ENCODE measurements around the gene PDE10A.

Gene PDE10A

DNA sequence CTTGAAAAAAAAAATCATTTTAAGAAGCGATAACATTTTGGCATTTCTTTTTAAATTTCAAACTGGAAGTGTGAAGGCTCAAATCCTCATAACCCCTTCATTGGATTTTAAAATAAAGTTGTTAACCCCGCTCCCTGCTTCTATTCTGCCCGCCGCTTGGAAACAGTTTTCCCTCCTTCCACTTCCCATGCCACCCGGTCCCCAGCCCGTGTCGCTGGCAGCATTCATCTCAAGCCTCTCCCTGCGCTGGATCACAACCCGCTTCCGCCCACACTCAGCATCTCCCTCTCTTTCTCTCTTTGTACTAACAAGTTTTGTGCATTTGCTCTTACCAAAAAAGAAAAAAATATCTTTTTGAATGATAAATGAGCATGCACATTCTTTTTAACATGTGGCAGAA, 15.4 kb upstream of the PDE10A start:
- no peak for DNase-seq (ENCODE audit: low spot score)

DNA sequence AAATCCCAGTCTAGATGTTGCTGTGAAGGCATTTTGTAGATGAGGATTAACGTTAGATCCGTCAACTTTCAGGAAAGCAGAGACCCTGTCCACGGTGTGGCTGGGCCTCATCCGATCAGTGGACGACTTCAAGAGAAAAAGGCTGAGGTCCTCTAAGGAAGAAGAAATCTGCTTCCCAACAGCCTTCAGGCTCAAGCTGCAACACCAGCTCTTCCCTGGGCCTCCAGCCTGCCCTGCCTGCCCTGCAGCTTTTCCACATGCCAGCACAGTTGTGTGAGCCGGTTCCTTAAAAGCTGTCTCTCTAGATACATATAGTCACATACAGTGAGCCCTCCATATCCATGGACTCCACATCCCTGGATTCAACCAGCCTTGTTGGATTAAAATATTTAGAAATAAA, 14.1 kb upstream of the PDE10A start:
- no peak for DNase-seq (ENCODE audit: low spot score)

DNA sequence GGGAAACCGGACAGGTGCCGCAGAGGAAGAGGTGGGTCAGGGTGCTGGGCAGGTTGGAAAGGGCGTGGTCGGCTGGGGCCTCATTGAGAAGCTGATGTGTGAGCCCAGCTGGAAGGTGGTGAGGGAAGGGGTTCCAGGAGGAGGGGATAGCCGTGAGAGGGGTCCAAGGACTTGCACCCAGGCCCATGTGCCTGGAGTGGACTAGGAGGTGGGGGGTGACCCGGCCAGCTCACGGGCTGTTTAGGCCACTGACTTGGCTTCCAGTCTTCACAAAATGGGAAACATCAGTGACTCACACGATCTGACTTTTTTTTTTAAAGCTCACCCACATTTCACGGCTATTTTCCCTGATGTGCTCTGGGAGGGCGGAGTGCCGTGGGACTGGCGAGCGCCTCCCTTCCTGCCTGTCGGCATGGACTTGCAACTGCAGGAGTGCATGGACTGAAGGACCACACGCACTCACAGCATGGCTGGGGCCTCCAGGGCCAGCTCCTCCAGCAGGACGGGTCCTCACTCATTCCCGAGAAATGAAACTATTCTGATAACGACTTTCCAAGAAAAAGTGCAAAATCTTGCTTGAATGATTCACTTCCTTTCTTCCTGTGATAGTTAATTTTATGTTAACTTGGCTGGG, 13.5 kb upstream of the PDE10A start:
- DNase-seq (ENCODE audit: low spot score), result no peak

DNA sequence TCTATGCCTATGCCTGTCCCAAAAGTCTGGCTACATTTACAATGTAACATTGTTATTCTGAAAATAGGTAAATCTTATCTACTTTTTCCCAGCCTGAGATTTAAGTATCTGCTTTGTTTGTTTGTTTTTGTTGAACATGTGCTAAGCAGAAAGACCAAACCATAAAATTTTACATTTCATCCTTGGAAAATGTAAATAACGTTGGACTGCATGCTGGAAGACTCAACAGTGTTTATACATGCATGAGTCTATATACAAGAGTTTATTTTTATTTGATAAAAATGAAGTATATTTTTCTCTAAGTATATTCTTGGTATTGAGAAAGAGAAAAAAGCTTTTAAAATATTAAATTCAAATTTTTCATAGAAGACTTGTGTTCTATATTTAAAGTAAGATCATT, 12.1 kb upstream of the PDE10A start:
- no peak for DNase-seq (ENCODE audit: low spot score)

DNA sequence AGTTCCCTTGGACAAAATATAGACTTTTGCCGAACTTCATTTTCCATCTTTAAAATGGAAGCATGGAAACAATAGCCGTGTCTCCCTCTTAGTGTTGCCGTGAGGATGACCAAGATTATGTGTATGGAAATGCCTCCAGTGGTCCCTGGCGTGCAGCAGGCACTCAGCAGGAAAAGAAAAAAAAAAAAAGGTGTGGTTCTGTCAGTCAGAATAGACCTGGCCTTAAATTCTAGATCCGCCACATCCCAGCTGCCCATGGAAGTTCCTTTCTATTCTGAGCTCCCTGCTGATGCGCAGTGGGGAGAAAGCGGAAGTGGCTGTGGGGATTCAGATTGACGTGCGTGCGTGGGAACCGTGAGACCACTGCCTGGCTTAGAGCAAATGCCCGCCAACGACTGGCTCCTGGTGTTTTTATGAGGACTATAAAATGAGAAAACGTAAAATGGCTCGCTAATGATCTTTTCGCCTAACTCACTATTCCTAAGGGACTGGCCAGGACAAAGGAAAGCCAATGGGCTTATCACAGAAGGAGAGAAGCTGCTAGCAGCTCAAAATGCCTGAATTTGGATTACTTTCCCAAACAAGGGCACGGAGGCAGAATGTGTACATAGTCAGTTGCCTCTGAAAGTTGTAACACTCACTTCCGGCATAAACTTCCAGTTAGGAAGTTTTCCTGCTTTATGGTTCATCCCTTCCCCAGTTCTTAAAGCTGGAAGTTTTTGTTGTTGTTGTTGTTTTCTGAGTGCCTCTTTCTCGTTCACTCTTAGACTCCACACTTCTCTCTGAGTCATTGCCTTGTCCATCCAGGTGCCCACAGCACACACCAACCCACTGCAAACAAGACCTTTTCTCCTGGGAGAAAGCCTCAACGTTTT, 11.4 kb upstream of the PDE10A start:
- DNase-seq (ENCODE audit: low spot score), result peak; percentile 40

DNA sequence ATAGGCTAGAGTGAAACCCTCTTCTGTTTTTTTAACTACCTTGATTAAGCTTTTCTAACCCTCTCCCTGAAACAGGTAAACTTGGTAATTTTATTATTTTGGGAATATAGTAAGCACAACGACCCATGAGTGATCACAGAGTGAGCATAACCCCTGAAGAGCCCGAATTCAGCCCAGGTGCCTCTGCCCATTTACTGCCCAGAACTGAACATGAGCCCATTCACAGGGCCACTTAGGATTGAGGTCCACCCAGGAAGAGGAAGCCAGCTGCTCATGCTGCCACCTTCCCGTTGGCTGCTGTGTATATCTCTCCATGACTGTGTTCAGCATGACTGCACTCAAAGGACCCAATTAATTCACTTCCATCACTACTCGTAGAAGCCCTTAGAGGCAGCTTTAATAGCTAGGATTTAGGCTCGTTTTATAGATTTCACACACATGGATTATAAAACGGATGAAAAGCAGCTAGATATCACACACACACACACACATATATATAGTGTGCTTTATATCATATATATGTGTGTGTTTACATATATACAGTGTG, 8.3 kb upstream of the PDE10A start:
- no peak for DNase-seq (ENCODE audit: low spot score)

DNA sequence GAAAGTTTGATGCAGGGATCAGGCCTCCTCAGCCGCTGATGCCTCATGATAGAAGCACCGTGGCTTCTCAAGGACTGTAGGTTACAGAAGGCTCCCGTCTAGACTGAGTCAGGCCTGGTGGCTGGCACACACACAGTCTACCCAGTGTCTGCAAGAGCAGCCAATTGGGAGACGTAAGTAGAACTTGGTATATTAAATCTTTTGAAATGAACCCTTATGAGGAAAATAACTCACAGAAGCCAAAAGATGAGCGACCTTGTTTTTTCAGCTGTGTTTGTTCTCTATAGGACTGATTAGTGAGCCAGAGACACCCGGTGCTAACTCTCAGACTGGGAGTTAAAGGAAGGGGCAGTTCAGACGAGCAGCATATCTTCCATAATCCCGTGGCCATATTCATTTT, 5.9 kb upstream of the PDE10A start:
- no peak for DNase-seq (ENCODE audit: low spot score)

DNA sequence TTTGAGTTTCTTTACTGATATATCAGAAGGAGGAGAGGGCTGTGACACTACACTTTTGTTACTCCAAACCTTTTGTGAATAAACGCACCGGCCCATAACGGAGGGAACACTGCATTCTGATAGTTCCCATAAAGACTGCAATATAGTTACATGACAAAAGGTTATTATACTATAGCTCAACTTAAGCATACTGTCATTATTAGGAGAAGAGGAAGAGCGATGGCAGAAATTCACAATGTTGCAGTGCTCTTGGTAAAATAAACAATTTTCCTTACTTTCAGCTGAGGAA, 2.3 kb upstream of the PDE10A start:
- no peak for DNase-seq (ENCODE audit: low spot score)

DNA sequence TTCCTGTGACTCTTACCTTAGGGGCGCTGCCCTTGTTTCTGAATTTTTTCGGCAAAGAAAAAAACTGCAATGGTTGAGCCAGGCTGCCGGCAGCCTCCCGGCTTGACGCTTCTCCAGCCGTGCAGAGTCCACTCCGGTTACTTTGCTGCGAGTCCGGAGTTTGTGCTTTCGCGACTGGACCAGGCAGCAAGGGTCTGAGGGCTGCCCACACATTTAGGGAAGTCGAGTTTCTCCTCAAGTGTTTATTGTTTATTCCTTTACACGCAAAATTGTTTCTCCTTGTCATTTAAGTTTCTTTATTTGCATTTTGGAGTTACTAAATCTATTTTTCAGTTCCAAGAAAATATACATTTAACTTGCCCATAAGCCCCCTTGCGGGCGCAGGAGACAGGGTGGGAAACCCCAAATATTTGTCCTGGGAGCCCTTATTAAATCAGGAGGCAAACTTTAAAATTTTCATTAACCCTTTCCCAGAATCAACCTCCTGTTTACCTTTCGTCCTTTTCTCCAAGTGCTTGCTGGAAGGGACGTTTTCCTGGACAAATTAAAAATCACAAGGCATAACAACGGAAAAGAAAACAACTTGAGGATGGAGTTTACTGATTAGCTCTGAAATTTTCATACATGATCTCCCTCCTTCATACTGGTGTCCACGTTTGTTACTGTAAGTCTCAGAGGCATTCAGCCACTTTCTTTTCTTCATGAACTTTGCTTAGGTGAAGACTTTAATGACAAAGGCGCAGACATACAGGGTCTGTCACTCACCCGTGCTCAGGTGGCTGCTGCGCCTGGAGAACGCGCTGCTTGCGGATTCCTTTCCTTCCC, 1.7 kb upstream of the PDE10A start:
- DNase-seq (ENCODE audit: low spot score), result no peak

DNA sequence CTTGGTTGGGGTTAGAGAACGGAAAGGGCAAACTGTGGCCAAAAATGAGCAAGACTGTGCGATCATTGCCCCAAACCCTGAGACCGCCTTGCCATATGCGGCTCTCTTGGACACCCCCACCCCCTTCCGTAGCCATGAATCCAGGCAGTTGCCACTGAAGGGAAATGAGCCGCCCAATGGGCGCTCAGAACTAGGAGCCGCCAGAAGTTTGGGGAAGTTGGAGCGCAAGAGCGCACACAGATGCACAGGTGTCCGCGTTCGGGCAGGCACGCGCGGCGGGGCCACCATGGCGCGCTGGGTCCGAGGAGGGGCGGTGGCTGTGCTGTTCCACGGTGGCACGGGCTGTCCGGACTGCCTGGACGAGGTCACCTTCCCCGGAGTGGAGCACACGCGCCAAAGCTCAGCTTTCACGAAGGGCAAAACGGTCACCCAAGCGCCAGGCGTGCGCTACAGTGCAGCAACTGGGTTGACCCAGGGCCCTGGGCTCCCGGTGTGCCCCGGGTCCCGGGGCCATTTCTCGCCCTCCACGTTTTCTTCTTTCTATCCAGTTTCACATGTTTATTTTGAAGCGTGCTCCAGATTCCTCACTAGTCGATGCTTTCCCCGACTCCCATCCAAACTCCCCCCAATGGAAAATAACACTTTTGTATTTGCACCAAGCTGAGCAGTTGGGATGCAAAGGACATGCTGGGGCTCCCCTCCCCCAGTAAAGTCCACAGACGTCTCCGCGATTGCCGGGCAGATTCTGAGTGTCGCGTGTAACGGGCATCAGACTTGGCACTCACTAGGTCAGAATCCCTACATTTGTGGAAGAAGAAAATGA, 906 bp upstream of the PDE10A start:
- DNase-seq (ENCODE audit: low spot score), result peak; percentile 66

DNA sequence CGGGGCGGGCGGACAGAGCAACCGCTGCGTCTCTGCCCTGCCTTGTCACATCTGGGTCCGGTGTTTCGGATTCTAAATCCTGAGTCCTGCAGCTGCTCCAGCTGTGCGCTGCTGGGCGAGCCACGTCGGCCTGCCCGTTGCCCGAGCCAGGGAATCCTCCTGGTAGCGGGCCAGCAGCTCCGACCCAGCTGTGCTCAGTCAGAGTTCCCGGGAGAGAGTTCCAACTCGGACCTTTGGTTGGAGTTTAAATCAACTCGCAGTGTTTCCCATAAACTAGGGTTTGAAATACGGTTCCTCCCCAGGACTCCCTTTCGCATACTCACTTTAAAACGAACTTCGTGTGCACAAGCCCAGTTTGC, 315 bp upstream of the PDE10A start:
- DNase-seq (ENCODE audit: low spot score), result peak; percentile 76

DNA sequence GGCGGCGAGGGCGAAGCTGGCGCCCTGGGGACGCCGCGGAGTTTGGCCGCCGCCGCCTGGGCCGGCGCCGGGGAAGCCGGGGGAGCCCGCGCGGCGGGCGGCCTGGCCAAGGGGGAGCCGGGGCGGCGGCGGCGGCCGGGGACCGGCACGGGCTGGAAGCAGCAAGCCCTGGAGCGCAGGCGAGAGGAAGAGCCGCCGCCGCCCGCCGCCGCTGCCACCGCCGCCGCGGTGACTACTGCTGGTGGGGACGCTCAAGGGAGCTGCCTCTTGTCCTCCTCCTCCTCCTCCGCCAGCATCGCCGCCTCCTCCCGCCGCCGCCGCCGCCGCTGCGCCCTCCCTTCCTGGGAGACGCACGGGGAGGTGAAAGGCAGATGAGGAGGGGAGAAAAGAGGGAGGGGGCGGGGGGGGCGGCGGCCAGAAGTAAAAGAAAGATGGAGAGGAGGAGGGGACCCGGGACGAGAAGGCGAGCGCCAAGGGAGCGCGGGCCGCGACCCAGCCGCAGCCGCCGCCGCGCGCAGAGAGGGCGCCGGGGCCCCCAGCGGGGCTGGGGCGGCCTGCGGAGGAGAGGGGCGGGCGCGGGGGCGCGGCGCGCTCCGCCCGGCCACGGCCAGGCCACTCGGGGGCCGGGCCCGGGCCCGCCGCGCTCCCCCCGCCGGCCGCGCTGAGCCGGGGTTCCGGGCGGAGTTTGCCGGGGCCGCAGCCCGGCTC, 846 bp downstream of the PDE10A start:
- DNase-seq (ENCODE audit: low spot score), result peak; percentile 82

DNA sequence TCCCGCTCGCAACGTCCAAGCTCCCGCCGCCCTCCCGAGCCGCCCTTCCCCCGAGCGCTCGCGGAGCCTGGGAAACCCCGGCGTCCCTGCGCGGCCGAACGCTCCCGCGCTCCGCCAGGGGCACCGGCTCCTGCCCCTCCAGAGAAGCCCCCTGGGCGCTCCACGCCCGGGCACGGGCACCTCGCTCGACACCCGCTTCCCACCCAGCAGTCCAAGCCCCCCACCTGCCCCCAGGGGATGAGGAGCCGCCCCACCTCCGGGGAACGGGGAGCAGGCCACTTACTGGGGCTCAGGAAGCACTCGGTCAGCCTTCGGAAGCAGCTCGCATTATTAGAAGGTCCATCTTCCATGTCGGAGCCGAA, 1.4 kb downstream of the PDE10A start:
- DNase-seq (ENCODE audit: low spot score), result peak; percentile 65

DNA sequence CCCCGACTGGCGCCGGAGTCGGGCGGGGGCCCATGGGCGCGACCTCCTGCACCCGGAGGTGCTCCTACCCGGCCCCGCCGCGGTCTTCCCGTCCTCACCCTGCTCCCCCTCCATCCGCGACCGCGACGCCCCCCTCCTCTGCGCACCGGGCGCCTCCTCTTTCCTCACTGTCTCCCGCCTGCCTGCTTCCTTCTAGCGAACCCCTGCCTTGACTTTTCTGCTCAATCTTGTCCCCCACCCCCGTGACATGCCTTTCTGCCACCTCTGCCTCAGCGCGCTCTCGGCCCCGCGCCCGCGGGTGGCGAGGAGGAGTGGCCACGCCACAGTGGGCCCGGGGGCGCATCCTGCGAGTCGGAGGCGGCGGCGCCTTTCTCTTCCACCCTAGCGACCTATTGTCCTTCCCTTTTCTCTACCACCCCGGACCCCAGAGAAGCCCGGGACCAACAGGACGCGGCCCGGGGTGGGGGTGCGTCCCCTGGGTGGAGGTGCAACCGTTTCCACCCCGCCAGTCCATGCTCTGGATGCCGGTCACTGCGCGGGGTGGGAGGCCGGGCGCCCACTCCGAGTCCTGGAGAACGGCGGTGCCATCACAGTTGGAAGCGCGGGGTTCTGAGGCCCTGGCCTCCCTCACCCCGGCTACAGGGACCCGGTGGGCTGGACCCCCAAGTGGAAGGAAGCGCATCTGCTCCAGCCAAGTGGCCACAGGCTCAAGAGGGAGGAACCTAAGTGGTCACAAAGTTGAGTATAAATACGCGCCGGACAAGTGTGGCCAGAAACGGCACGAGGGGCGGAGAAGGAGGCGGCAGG, 2.0 kb downstream of the PDE10A start:
- peak; percentile 62 for DNase-seq (ENCODE audit: low spot score)

DNA sequence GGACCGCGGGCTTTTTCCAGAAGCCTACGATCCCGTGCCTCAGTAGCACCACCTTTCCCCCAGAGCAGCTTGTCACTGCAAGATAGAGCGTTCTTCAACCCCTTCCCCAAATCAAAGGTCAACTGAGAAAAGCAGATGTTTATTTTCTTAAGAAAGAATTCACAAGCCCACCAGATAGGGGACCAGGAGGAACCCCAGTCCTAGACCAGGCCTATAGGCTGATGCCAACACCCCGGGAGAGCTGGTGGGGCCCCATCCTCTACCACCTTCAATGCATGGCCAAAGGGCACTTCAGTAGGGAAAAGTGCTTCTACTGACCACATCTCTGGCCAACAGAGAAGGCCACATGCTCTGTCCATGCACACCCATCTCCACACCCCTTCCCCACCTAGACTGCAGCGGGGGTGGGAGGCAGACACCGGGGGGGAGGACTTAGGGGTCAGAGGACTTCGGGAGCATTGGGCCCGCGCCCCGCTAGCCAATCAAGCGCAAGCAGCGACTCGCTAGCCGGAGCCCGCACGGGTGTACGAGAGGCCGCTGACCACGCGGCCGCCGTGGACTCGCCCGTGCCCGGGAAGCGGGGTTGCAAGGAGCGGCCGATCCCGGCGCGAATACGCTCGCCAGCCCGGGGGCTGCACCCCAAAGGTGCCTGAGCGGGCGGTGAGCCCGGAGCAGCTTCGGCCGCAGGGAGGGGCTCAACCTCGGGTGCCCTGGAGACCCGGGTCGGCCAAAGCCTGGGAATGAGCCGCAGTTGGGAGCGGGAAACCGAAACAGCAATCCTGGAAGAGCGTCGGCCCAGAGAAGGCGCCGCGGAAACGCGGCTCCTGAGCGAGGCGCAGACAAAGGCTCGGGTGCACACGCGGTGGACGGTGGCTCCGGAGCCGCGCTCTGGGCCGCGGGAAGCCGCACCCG, 2.8 kb downstream of the PDE10A start:
- DNase-seq (ENCODE audit: low spot score), result peak; percentile 60

DNA sequence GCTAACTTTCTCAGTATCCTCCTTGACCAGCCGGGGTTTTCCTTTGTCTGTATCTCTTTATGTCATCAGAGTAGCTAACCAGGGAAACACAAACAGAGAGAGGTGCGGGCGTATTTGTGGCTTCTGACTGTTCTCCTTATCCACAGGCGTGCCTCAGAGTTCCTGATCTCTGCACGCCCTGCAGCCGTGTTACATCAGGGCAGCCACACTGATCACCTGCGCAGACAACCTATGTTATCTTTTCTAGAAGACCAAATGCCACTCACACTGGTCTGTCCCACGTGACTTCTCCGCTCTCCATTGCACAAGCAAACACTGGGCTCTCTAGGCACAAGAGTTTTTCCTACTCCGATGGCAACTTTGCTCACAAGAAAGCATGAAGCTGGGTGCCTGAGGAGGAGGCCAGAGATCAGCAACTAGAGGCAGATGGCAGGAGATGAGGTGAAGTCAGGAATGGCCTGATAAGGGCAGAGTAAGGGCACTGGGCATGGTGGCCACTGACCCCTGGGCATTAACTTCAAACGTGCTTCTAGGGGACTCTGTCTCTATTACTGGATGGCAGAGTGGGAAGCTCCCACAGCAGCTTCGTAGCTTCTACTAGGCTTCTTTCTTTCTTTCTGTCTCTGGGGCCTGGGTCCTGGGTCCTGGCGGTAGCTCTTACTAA, 4.5 kb downstream of the PDE10A start:
- no peak for DNase-seq (ENCODE audit: low spot score)

DNA sequence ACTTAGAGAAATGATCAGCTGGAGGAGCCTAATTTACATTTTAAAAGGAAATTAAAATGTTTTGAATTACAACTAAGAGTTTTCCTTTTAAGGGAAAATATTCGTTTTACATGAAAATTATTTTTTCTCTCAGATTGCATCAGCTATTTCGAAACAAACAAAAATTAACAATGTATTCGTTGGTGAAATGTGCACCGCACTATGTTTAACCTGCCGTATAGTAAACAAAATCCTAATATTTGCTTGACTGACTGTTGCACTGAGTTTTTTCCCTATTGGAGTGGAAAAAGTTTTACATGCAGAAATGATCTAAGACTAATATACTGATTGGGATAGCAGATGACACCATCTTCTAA, 5.7 kb downstream of the PDE10A start:
- DNase-seq (ENCODE audit: low spot score), result no peak

DNA sequence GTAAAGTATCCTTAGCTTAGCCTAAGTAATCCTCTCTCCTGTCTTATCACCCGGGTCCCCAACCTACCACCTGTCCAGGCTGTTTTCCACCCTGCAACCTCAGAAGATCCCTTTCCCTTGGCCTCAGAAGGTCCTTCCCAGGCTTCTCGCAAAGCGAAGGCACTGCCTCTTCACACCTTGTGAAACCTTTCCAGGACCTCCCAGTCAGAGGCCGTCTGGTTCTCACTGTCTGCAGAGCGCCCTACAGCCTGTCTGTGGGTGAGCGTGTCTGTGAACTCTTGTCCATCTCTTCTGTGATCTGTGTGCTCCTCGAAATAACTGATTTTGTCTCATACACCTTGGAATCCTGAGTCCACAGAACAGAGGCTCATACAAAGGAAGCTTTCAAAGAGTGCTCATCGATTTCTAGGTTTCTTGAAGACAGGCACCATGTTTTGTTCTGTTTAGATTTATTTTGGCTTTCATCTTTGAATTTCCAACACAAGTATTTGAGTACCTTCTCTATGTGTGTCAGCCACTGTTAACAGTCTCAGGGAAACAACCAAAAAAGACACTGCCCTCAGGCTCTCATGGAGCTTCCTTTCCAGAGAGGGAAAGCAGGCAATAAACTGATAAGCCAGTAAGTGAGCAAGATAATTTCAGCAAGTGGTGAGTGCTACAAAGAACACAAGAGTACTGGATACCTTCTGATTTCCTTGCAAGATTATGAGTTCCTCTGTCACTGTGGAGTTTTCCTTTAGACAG, 6.3 kb downstream of the PDE10A start:
- no peak for DNase-seq (ENCODE audit: low spot score)
